Suppressor macrophage (primary cell): ENCODE measurements around the gene CUX1.
"Not testable (repeated sequence)": the region's sequence is repeated elsewhere in the genome, so short reads cannot be mapped to it uniquely, and the experiment has no call there.

Experiments used
- DNase-seq, 4 experiments: peaks; one replicate each; pipeline ENCODE4 v3.0.0-alpha.2; 2020 to 2022

CUX1 gene

DNA sequence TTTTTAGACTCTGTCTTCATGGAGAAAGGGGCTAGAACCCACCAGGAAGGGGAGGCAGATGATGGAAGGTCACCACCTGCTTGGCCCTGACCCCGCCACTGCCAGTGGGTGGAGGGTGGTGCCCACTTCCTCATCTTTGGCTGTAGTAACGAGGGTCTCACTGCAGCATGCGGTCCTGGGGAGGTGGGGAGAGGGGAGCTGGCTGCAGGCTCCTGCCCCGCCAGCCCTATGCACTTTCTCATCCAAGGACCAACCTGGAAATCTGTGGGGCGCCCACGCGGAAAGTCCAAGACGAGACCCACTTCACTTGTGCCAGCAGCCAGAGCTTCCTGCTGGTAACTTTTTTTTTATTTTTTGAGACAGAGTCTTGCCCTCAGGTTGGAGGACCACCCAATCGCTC is 101.0 kb downstream of the CUX1 start:
- DNase-seq: no peak

- no peak for DNase-seq
These were observed 102.1 kb downstream of the CUX1 start for GRCh38 chr7:101919363-101920115.

DNA sequence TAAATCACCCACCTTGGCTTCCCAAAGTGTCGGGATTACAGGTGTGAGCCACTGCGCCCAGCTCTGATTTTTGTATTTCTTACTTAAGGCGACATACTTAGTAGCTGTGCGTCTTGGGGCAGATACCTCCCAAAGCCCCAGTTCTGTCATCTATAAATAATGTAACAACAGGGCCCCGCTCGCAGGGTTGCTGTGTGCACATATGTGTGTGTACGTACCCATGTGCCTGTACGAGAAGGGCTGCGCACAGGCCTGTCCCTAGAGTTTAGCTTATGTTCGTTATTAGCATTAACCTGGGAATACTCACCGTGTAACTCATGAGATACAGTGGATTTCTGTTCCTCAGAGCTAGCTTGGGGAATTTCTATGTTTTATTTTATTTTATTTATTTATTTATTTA is 103.6 kb downstream of the CUX1 start:
- no peak for DNase-seq

DNA sequence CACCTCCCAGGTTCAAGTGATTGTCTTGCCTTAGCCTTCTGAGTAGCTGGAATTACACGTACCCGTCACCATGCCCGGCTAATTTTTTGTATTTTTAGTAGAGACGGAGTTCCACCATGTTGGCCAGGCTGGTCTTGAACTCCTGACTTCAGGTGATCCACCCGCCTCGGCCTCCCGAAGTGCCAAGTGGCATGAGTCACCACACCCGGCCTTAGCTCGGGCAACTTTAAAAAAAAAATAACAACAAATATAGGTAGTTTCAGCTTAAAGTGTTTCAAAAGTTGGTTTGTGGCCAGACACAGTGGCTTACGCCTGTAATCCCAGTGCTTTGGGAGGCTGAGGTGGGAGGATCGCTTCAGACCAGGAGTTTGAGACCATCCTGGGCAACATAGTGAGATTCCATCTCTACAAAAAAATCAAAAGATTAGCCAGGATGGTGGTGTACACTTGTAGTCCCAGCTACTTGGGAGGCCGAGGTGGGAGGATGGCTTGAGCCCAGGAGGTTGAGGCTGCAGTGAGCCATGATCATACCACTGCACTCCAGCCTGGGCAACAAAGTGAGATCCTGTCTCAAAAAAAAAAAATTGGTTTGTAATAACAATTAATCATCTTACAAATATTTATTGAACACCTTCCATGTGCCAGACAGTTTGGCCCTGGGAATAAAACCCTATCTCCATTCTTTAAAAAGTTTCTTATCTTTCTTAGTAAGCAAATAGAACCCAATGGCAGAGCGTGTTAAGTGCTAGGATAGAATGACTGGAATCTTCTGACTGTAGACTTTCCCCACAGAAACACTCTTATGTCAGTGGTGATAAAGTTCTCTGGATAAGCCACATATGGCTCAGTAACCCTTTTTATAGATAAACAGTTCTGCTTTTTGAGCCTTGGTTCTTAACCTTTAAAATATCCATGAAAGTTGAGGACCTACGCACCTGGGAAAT is 104.4 kb downstream of the CUX1 start:
- not testable (repeated sequence) for DNase-seq

GRCh38 chr7:101922631-101923601 is 105.5 kb downstream of the CUX1 start:
- no peak for DNase-seq

DNA sequence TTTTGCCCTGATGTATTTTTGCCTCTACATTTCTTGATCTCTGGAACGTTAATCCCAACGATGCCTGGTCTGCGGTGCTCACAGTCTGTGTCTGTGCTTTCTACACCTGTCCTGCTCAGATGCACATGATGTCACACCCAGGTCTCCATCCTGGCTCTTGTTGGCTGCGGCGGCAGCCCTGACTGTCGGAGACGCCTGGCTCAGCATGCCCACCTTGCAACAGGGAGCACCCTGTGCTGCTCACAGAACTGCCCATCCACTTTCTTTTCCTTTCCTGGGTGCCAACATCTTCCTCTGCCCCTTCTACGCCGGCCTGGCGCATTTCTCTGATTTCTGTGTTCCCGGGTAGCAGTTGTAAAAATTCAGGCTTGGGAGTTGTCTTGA is 106.2 kb downstream of the CUX1 start:
- DNase-seq: no peak

- peak in 3 of 4 experiments; percentile 20 to 51 (median 30) for DNase-seq
These were observed 106.7 kb downstream of the CUX1 start for GRCh38 chr7:101924171-101924570.

DNA sequence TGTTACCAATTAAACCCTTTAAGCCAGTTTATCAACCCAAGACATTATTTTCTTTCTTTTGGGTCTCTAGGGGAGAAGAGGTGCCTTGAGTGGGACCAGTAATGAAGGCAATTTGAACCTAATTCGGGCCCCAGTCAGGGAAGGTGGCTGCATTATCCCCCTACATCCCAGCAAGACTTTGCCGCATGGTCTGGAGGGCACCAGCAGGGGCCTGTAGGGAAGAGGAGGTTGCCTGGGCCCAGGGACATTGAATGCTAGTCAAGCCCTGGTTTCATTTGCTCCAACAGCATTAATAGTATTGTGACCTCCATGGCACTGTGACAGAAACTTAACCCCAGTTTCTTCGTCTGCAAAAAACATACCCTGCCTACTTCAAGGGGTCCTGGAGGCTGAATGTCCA is 108.8 kb downstream of the CUX1 start:
- no peak for DNase-seq

DNA sequence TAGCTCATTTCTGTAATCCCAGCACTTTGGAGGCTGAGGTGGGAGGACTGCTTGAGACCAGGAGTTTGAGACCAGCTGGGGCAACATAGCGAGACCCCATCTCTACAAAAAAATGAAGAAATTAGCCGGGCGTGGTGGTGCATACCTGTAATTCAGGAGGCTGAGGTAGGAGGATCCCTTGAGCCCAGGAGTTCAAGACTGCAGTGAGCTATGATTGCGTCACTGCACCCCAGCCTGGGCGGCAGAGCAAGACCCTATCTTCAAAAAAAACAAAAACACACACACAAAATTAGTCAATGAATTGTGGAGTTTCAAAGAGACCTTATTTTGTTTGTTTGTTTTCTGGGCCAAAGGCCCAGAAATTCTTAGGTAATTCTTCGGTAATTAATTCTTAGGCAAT is 110.0 kb downstream of the CUX1 start:
- DNase-seq: no peak

DNA sequence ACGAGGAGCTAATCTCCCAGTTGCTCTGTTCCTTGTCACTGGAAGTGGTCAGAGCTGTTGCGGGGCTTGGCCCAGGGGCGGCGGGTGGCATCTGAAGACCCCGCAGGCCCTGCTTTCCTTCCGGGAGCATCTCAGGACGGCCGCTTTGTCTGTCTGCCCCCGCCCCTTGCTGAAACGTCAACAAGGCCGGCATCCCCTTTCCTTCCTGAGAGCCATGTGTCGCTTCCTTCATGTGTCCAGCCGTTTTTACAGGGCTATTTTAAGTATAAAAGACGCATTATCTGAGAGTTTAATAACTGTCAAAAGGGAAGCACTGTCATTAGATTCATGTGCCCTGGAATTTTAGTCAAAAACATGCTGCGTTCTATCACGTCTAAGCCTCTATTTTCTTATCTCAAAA is 110.4 kb downstream of the CUX1 start:
- DNase-seq: peak; percentile 51 to 65 (median 53)

GRCh38 chr7:101929256-101929655 is 111.8 kb downstream of the CUX1 start:
- DNase-seq: no peak

GRCh38 chr7:101929911-101930310 is 112.5 kb downstream of the CUX1 start:
- DNase-seq: not testable (repeated sequence)

DNA sequence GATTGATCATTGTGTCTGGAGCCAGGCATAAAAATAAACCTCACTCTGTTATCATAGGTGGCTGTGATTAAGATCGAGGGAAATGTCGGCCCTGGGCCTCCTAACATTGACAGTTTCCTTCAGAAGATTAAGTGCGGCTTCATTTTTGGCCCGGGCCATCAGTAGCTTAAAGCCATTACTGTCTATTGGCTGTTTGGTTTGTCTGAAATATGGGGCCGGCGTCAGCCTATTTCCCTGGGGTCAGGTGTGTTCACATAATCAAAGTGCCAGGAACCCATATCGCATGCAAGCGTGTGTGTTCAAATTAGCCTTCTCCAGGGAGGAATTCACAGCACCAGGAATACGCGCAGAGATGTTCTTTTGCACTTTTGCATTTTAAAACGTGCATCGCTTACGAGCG is 114.7 kb downstream of the CUX1 start:
- no peak for DNase-seq

- DNase-seq: no peak
These were observed 115.6 kb downstream of the CUX1 start for GRCh38 chr7:101933028-101933427.

- DNase-seq: peak; percentile 41 to 71 (median 52)
These were observed 116.3 kb downstream of the CUX1 start for GRCh38 chr7:101933688-101934121.

DNA sequence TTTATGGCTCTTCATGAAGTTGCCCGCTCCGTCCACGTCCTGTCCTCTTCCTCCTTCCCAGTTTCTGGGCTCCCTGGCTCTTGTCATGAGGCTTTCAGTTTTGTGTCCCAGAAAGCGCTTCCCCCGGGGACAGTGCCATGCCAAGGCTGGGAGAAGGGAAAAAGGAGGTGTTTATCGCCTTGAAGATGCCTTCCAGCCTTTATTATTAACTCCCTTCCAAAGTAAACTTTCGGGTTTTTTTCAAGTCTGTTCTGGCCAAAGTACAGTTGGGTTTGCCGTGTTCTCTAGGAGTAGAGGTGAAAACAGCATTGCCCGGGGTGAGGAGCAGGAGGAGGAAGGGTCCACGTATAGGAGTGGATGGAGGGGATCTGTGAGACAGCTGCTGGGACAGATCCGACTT is 117.2 kb downstream of the CUX1 start:
- DNase-seq: no peak

DNA sequence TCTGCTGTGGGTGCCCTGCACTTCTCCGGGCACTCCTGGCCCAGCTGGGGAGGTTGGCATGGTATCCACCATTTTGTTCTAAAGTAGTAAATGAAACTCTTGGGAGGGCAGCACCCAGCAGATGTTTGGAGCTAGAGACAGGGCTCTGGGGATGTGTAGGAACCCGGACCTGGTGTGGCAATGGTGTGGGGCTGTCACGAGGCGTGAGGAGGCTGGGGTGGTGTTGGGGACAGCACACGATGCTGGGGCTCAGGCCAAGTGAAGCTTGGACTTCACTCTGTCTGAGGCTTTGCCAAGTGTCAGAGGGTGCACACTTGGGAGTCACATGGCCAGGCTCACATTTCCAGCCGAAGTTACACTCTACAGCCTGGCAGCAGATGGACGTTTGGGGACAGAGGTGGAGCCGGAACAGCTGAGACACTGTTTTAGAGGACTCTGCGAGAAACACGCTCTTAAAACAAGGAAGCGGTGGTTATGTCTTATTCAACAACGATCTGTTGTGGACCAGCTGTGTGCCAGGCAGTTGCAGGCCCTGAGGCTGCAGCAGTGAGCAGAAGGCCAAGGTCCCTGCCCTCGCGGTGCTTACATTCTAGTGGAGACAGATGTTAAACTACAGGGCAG is 118.2 kb downstream of the CUX1 start:
- no peak for DNase-seq

DNA sequence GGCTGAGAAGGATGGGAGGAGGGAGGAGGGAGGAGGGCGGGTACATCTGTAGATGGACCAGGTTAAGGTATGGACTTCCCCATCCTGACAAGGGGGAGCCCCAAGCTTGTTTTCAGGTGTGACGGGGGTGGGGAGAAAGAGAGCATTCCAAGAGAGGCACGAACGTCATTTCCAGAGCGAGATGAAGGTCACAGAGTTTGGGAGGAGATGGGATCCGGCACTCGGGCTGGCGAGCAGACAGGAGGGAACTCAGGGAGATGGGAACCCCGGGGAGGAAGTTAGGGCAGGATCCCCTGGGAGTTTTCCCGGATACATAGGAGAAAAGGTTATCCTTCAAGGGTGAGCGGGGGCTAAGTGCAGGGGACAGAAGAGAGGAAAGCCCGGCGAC is 118.8 kb downstream of the CUX1 start:
- DNase-seq: no peak

- no peak for DNase-seq
These were observed 119.3 kb downstream of the CUX1 start for GRCh38 chr7:101936611-101937231.

DNA sequence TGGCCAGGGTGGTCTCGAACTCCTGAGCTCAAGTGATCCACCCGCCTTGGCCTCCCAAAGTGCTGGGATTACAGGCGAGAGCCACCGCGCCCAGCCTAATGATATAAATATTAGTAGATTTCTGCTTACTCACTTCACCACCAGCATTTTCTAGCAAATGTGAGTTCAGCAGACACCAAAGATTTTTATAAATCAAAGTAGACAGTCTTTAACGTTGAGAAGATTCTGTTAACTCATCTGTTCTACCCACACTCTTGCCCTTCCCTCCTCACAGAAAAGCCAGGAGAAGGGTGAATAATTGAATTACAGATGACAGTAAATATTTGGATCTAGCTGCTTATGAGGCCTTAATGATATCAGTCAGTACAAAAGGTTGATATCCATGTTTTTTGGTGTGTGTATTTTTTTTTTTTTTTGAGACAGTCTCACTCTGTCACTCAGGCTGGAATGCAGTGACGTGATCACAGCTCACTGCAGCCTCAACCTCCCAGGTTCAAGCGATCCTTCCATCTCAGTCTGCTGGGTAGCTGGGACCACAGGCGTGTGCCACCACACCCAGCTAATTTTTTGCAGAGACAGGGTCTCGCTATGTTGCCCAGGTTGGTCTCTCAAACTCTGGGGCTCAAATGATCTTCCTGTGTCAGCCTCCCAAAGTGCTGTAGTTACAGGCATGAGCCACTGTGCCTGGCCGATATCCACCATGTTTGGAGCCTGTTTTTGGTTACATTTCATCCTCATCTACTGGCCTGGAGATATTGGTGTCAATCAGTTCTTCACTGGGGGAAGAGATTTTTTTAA is 120.5 kb downstream of the CUX1 start:
- DNase-seq: no peak
